PC-9 (cell line): ENCODE data around the gene CAPN5.

ENCODE experiments used
- CTCF ChIP-seq: fragments of 200-600 bp; sonication (generic); conservative IDR thresholded peaks from 2 replicates; pipeline ENCODE4 v1.6.1; 2017; ENCODE audit warnings: mixed run types, antibody characterized with exemption, mild to moderate bottlenecking, moderate library complexity
- EZH2 ChIP-seq: fragments of 200-600 bp; sonication (generic); IDR thresholded peaks from 2 replicates; pipeline ENCODE4 v1.8.0; 2017; ENCODE audit warnings: antibody characterized with exemption, low read depth

GRCh38 chr11:77038029-77038824, 28.5 kb upstream of the CAPN5 start:
- TF ChIP-seq CTCF (no peak), EZH2 (no peak)
